SU-DHL-6 (cell line): ENCODE measurements around the gene EN2.

Experiments used
- H2AFZ ChIP-seq: fragments of 200-600 bp; sonication (generic); 2 replicates; pipeline ENCODE4 v1.6.1; 2014; ENCODE audit warnings: low read depth, mild to moderate bottlenecking, moderate library complexity, mixed read lengths, antibody characterized with exemption, low read length; ENCODE audit not compliant: severe bottlenecking
- H3F3A ChIP-seq: fragments of 200-600 bp; shearing (Covaris generic); 2 replicates; pipeline ENCODE4 v1.6.0; 2016; ENCODE audit warnings: antibody characterized with exemption, mild to moderate bottlenecking; ENCODE audit not compliant: insufficient read depth
- H3K27ac ChIP-seq: fragments of 200-600 bp; sonication (generic); 2 replicates; pipeline ENCODE4 v1.5.1; 2016; ENCODE audit warnings: low read depth, mild to moderate bottlenecking, low read length, moderate library complexity, mixed read lengths
- H3K27me3 ChIP-seq: fragments of 200-600 bp; sonication (generic), shearing (Covaris generic); 2 replicates; pipeline ENCODE4 v1.6.0; 2014; ENCODE audit warnings: mild to moderate bottlenecking, low read length
- H3K36me3 ChIP-seq: fragments of 200-600 bp; sonication (generic); 2 replicates; pipeline ENCODE4 v1.6.1; 2014; ENCODE audit warnings: mild to moderate bottlenecking, low read length, mixed read lengths
- H3K4me2 ChIP-seq: fragments of 300-600, 200-600 bp; shearing (Covaris generic), sonication (generic); 2 replicates; pipeline ENCODE4 v1.6.0; 2014; ENCODE audit warnings: low read length, low read depth, mild to moderate bottlenecking; ENCODE audit not compliant: poor library complexity, severe bottlenecking
- H3K4me3 ChIP-seq: fragments of 200-600 bp; sonication (generic); 2 replicates; pipeline ENCODE4 v1.5.1; 2014; ENCODE audit warnings: antibody characterized with exemption, low read length, mild to moderate bottlenecking, mixed read lengths; ENCODE audit not compliant: insufficient read depth, poor library complexity, severe bottlenecking
- H3K79me2 ChIP-seq: fragments of 200-600 bp; sonication (generic); 2 replicates; pipeline ENCODE4 v1.6.1; 2014; ENCODE audit warnings: mild to moderate bottlenecking, low read length, moderate library complexity; ENCODE audit not compliant: insufficient read depth
- H3K9ac ChIP-seq: fragments of 200-600 bp; sonication (generic); 2 replicates; pipeline ENCODE4 v1.7.0; 2014; ENCODE audit warnings: mild to moderate bottlenecking, low read length
- H3K9me2 ChIP-seq: fragments of 200-600 bp; sonication (generic); replicated peaks from 2 replicates; pipeline ENCODE4 v1.6.1; 2014; ENCODE audit warnings: low read length; ENCODE audit not compliant: insufficient read depth
- H3K9me3 ChIP-seq: fragments of 200-600 bp; sonication (generic); 2 replicates; pipeline ENCODE4 v1.6.1; 2014; ENCODE audit warnings: low read length, mixed read lengths; ENCODE audit not compliant: insufficient read depth
- H4K20me1 ChIP-seq: fragments of 200-600 bp; sonication (generic); 2 replicates; pipeline ENCODE4 v1.6.1; 2014; ENCODE audit warnings: low read depth, mild to moderate bottlenecking, antibody characterized with exemption, low read length, moderate library complexity, mixed read lengths
- CTCF ChIP-seq: fragments of 200-600 bp; sonication (generic); IDR thresholded peaks from one replicate; pipeline ENCODE4 v1.5.1; 2017; ENCODE audit warnings: antibody characterized with exemption, mild to moderate bottlenecking, low read length, moderate library complexity; ENCODE audit not compliant: insufficient read depth, poor library complexity, severe bottlenecking
- EZH2phosphoT487 ChIP-seq: fragments of 200-600 bp; sonication (generic), shearing (Covaris generic); conservative IDR thresholded peaks from 2 replicates; pipeline ENCODE4 v1.6.1; 2018; ENCODE audit warnings: mild to moderate bottlenecking, antibody characterized with exemption, low read length, moderate library complexity, mixed read lengths

Gene EN2

GRCh38 chr7:155484483-155485399 lies 26.8 kb downstream of the EN2 start:
- Histone ChIP-seq H3K9me2 (no peaks in the 10 kb centered on the region), H3F3A (no peaks in the 10 kb centered on the region), H3K4me2 (no peak overlapping the region), H3K27ac (no peak overlapping the region), H3K9ac (no peak overlapping the region), H3K4me3 (no peak overlapping the region), H3K79me2 (no peaks in the 10 kb centered on the region), H3K9me3 (no peaks in the 10 kb centered on the region), H4K20me1 (no peaks in the 10 kb centered on the region), H3K36me3 (no peaks in the 10 kb centered on the region), H3K27me3 (no peaks in the 10 kb centered on the region), H2AFZ (no peak overlapping the region)
- no peak for TF ChIP-seq CTCF
- no peak for TF ChIP-seq EZH2phosphoT487

GRCh38 chr7:155486783-155487508 lies 29.0 kb downstream of the EN2 start:
- Histone ChIP-seq H3K27me3 (no peaks in the 10 kb centered on the region), H2AFZ (no peak overlapping the region), H3K36me3 (no peaks in the 10 kb centered on the region), H3K79me2 (no peaks in the 10 kb centered on the region), H3K9me3 (no peaks in the 10 kb centered on the region), H3K27ac (no peak overlapping the region), H3F3A (no peaks in the 10 kb centered on the region), H3K4me3 (no peak overlapping the region), H3K9ac (no peak overlapping the region), H4K20me1 (no peaks in the 10 kb centered on the region), H3K9me2 (no peaks in the 10 kb centered on the region), H3K4me2 (no peak overlapping the region)
- no peak for TF ChIP-seq CTCF
- TF ChIP-seq EZH2phosphoT487: no peak

GRCh38 chr7:155487509-155488482 lies 29.9 kb downstream of the EN2 start:
- no peak for TF ChIP-seq CTCF
- TF ChIP-seq EZH2phosphoT487: no peak
- Histone ChIP-seq H3K9me2 (no peaks in the 10 kb centered on the region), H4K20me1 (no peaks in the 10 kb centered on the region; the same call in 1 of the 2 replicates), H3K9ac (no peak overlapping the region), H3K4me3 (no peak overlapping the region), H3K27me3 (no peaks in the 10 kb centered on the region), H3K79me2 (no peaks in the 10 kb centered on the region), H3K9me3 (no peaks in the 10 kb centered on the region), H3F3A (no peaks in the 10 kb centered on the region), H3K36me3 (no peaks in the 10 kb centered on the region), H2AFZ (no peak overlapping the region), H3K4me2 (no peak overlapping the region), H3K27ac (no peak overlapping the region)
